OCI-LY1 (cell line): ENCODE results near the gene ADH6.

ENCODE experiments used
- H2AFZ ChIP-seq: fragments of 200-600 bp; sonication (generic), shearing (Covaris generic); 2 replicates; pipeline ENCODE4 v1.6.0; 2014; ENCODE audit warnings: antibody characterized with exemption, mild to moderate bottlenecking, low read length
- H3F3A ChIP-seq: fragments of 200-600 bp; sonication (generic), shearing (Covaris generic); 2 replicates; pipeline ENCODE4 v1.6.0; 2014; ENCODE audit warnings: mild to moderate bottlenecking, antibody characterized with exemption, low read length, moderate library complexity; ENCODE audit not compliant: insufficient read depth
- H3K27ac ChIP-seq: fragments of 200-600 bp; sonication (generic); 2 replicates; pipeline ENCODE4 v1.5.1; 2014; ENCODE audit warnings: low read length, mixed run types, mild to moderate bottlenecking, low read depth; ENCODE audit not compliant: poor library complexity, severe bottlenecking
- H3K27me3 ChIP-seq: fragments of 200-600 bp; sonication (generic); 2 replicates; pipeline ENCODE4 v1.6.0; 2014; ENCODE audit warnings: antibody characterized with exemption, mild to moderate bottlenecking, low read length, moderate library complexity; ENCODE audit not compliant: insufficient read depth
- H3K36me3 ChIP-seq: fragments of 200-600 bp; sonication (generic); 2 replicates; pipeline ENCODE4 v1.6.1; 2014; ENCODE audit warnings: mild to moderate bottlenecking, antibody characterized with exemption, low read length, moderate library complexity, mixed read lengths; ENCODE audit not compliant: insufficient read depth
- H3K4me1 ChIP-seq: fragments of 200-600 bp; sonication (generic); 2 replicates; pipeline ENCODE4 v1.5.1; 2014; ENCODE audit warnings: mild to moderate bottlenecking, low read length, moderate library complexity; ENCODE audit not compliant: insufficient read depth, severe bottlenecking
- H3K4me2 ChIP-seq: fragments of 200-600 bp; sonication (generic), shearing (Covaris generic); 2 replicates; pipeline ENCODE4 v1.6.1; 2014; ENCODE audit warnings: low read length
- H3K4me3 ChIP-seq: fragments of 200-600 bp; sonication (generic); 2 replicates; pipeline ENCODE4 v1.5.1; 2014; ENCODE audit warnings: low read length, low read depth, mild to moderate bottlenecking, mixed read lengths; ENCODE audit not compliant: poor library complexity, severe bottlenecking
- H3K79me2 ChIP-seq: fragments of 200-600 bp; shearing (Covaris generic); 2 replicates; pipeline ENCODE4 v1.6.1; 2016; ENCODE audit warnings: mixed run types, low read length, mixed read lengths; ENCODE audit not compliant: insufficient read depth
- H3K9ac ChIP-seq: fragments of 200-600 bp; sonication (generic), shearing (Covaris generic); 2 replicates; pipeline ENCODE4 v1.6.1; 2014; ENCODE audit warnings: mild to moderate bottlenecking, low read length, mixed read lengths
- H3K9me2 ChIP-seq: fragments of 200-600 bp; sonication (generic), shearing (Covaris generic); 2 replicates; pipeline ENCODE4 v1.6.1; 2014; ENCODE audit warnings: low read depth, mild to moderate bottlenecking, low read length, mixed read lengths
- H3K9me3 ChIP-seq: fragments of 200-600 bp; shearing (Covaris generic); 2 replicates; pipeline ENCODE4 v1.6.1; 2014; ENCODE audit warnings: low read length, mixed read lengths
- H4K20me1 ChIP-seq: fragments of 200-600 bp; sonication (generic), shearing (Covaris generic); 2 replicates; pipeline ENCODE4 v1.6.0; 2016; ENCODE audit warnings: mild to moderate bottlenecking, low read length; ENCODE audit not compliant: insufficient read depth
- CTCF ChIP-seq: fragments of 200-600 bp; sonication (generic), shearing (Covaris generic); IDR thresholded peaks from 2 replicates; pipeline ENCODE4 v1.5.1; 2017; ENCODE audit warnings: mild to moderate bottlenecking, antibody characterized with exemption, low read length, moderate library complexity, mixed read lengths
- EZH2 ChIP-seq: fragments of 200-600 bp; sonication (generic), shearing (Covaris generic); IDR thresholded peaks from 2 replicates; pipeline ENCODE4 v1.8.0; 2017; ENCODE audit warnings: borderline replicate concordance, mixed run types, mild to moderate bottlenecking, antibody characterized with exemption, low read length, moderate library complexity, mixed read lengths

Gene ADH6

GRCh38 chr4:99154658-99155342 lies 64.2 kb downstream of the ADH6 start:
- H3K9me2 ChIP-seq, result no peaks in the 10 kb centered on the region
- no peak overlapping the region for H3K27ac ChIP-seq
- no peaks in the 10 kb centered on the region; the same call in 1 of the 2 replicates for H3K36me3 ChIP-seq
- H3K4me3 ChIP-seq, result no peak overlapping the region
- H3K4me2 ChIP-seq, result no peak overlapping the region
- H3K9ac ChIP-seq, result no peak overlapping the region
- no peak overlapping the region for H2AFZ ChIP-seq
- H3F3A ChIP-seq, result no peaks in the 10 kb centered on the region
- TF ChIP-seq EZH2, result no peak
- no peak for TF ChIP-seq CTCF
- H3K79me2 ChIP-seq, result no peaks in the 10 kb centered on the region
- no peaks in the 10 kb centered on the region for H3K27me3 ChIP-seq
- no peaks in the 10 kb centered on the region for H4K20me1 ChIP-seq
- no peaks in the 10 kb centered on the region for H3K4me1 ChIP-seq
- H3K9me3 ChIP-seq, result no peaks in the 10 kb centered on the region
